ACC112 (cell line): ENCODE data around the gene PYURF.
"Not testable (repeated sequence)": the region's sequence is repeated elsewhere in the genome, so short reads cannot be mapped to it uniquely, and the experiment has no call there.

Experiments
- H2AFZ ChIP-seq: fragments of 200-600 bp; sonication (generic); one replicate; pipeline ENCODE4 v1.6.0; 2017; ENCODE audit warnings: antibody characterized with exemption, low read length; ENCODE audit not compliant: unreplicated experiment
- H3K27ac ChIP-seq: fragments of 200-600 bp; sonication (generic); 2 replicates; pipeline ENCODE4 v1.5.1; 2014; ENCODE audit warnings: low read depth, mild to moderate bottlenecking, antibody characterized with exemption, low read length, moderate library complexity
- H3K27me3 ChIP-seq: fragments of 200-600 bp; sonication (generic); 2 replicates; pipeline ENCODE4 v1.6.1; 2014; ENCODE audit warnings: mild to moderate bottlenecking, antibody characterized with exemption, low read length, moderate library complexity, mixed read lengths; ENCODE audit not compliant: insufficient read depth
- H3K36me3 ChIP-seq: fragments of 200-600 bp; sonication (generic); 2 replicates; pipeline ENCODE4 v1.6.1; 2016; ENCODE audit warnings: mild to moderate bottlenecking, antibody characterized with exemption, low read length, moderate library complexity, mixed read lengths; ENCODE audit not compliant: insufficient read depth
- H3K4me1 ChIP-seq: fragments of 200-600 bp; sonication (generic); one replicate; pipeline ENCODE4 v1.6.1; 2016; ENCODE audit warnings: low read length, mixed read lengths; ENCODE audit not compliant: insufficient read depth, unreplicated experiment, control insufficient read depth
- H3K4me3 ChIP-seq: fragments of 200-600 bp; sonication (generic); 2 replicates; pipeline ENCODE4 v1.5.1; 2014; ENCODE audit warnings: mild to moderate bottlenecking, low read depth, low read length
- H3K79me2 ChIP-seq: fragments of 200-600 bp; sonication (generic); one replicate; pipeline ENCODE4 v1.6.0; 2016; ENCODE audit warnings: low read length; ENCODE audit not compliant: control insufficient read depth, unreplicated experiment, insufficient read depth

PYURF gene, protein sequence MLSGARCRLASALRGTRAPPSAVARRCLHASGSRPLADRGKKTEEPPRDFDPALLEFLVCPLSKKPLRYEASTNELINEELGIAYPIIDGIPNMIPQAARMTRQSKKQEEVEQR

DNA sequence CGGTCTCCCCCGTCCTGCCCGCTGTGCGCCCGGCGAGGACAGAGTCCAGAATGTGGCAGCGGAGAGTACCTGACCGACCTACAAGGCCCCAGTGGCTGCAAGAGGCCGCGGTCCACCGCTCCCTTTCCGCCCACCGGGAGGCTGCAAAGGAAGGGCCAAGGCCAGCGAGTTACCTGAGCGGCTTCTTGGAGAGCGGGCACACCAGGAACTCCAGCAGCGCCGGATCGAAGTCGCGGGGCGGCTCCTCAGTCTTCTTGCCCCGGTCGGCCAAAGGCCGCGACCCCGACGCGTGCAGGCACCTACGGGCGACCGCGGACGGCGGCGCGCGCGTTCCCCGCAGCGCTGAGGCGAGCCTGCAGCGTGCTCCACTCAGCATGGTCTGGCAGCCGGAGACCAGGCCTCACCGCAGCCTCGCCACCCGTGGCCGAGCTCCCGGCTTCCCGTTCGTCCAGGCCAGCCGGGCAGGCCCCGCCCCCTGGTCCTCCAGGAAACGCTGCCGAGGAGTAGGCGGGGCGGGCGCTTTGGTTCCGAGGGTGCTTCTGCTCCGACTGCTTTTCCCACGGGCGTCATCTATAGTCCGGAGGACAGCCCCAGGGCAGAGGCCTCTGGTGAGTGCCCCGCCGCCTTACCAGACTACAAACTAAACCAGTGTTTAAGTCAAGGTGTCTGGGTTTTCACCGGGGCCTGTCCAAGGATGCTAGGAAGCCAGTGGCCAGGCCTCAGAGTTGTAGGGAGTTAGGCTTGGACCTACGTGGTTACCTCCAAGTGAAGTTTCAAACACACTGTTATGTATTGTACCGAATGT is at the start of gene PYURF:
PYURF (minus strand) TSS at position 452 of the 805 bp plus-strand sequence; CDS start at position 376, 76 bp downstream.
- Histone ChIP-seq H3K4me3 (peak within 1 kb of the TSS; percentile 96), H3K4me1 (peaks cover 45% of the 10 kb centered on the region), H3K27me3 (no peaks in the 10 kb centered on the region), H3K27ac (peak within 1 kb of the TSS; percentile 85), H2AFZ (peak within 1 kb of the TSS; percentile 87), H3K79me2 (peaks cover 54% of the 10 kb centered on the region), H3K36me3 (peaks cover 19% of the 10 kb centered on the region; the same call in 1 of the 2 replicates)

DNA sequence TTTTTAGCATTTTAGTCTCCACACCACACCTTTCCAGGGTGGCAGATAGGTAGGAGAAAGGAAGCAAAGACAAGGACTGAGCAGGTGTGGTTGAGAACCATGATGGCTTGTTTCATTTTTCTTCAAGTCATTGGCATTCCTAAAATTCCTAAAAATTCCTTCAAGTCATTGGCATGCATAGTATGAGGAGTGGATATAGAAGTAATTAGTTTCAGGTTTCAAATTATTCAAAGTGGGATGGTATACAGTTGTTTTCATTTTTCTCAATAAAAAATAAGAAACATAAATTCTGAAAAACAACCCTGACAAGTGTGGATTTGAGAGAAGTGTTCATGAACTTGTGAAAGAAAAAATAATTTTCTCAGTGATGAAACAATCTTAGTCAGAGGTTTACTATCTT is 46.4 kb upstream of the PYURF start:
- Histone ChIP-seq H3K27me3 (no peaks in the 10 kb centered on the region), H3K4me1 (peaks cover 10% of the 10 kb centered on the region), H3K79me2 (no peaks in the 10 kb centered on the region), H3K36me3 (no peaks in the 10 kb centered on the region), H2AFZ (no peak overlapping the region), H3K27ac (no peak overlapping the region), H3K4me3 (no peak overlapping the region)

DNA sequence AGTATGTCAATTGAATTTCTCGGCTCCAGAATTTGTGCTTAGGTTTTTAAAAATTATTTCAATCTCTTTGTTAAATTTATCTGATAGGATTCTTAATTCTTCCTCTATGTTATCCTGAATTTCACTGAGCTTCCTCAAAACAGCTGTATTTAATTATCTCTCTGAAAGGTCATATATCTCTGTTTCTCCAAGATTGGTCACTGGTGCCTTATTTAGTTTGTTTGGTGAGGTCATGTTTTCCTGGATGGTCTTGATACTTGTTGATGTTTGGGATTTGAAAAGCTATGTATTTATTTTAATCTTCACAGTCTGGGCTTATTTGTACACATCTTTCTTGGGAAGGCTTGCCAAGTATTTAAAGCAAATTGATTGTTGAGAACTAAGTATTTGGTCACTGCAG is 44.0 kb upstream of the PYURF start:
- Histone ChIP-seq H3K27me3 (no peaks in the 10 kb centered on the region), H2AFZ (no peak overlapping the region), H3K4me1 (no peaks in the 10 kb centered on the region), H3K27ac (no peak overlapping the region), H3K36me3 (no peaks in the 10 kb centered on the region), H3K79me2 (no peaks in the 10 kb centered on the region), H3K4me3 (no peak overlapping the region)

DNA sequence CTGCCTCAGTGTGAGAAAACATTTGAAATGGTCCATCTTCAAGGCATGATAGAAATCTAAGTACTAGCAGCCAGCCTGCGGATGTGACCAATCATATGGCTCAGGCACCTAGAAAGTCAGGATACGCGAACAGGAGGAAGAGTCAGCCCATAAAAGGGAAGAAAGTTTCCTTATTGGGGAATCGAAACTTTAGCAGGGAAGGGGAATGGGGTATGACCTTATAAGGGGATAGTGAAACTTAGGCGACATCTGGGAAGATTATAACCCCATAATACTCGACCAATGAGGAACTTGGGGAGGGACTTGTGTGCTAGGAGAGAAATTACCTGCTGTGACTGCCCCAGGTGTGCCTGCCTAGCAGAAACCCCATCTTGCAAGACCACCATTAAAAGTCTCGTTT is 26.2 kb upstream of the PYURF start:
- H3K4me3 ChIP-seq: no peak overlapping the region
- H2AFZ ChIP-seq: no peak overlapping the region
- H3K27me3 ChIP-seq: no peaks in the 10 kb centered on the region
- H3K4me1 ChIP-seq: no peaks in the 10 kb centered on the region
- no peaks in the 10 kb centered on the region for H3K79me2 ChIP-seq
- H3K36me3 ChIP-seq: no peaks in the 10 kb centered on the region
- H3K27ac ChIP-seq: no peak overlapping the region

DNA sequence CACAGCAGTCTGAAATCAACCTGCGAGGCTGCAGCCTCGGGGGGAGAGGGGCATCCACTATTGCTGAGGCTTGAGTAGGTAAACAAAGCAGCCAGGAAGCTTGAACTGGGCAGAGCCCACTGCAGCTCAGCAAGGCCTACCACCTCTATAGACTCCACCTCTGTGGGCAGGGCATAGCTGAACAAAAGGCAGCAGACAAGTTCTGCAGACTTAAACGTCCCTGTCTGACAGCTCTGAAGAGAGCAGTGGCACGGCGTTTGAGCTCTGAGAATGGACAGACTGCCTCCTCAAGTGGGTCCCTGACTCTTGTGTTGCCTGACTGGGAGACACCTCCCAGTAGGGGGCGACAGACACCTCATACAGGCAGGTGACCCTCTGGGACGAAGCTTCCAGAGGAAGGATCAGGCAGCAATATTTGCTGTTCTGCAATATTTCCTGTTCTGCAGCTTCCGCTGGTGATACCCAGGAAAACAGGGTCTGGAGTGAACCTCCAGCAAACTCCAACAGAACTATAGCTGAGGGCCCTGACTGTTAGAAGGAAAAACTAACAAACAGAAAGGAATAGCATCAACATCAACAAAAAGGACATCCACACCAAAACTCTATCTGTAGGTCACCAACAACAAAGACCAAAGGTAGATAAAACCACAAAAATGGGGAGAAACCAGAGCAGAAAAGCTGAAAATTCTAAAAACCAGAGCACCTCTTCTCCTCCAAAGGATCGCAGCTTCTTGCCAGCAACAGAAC is 15.9 kb upstream of the PYURF start:
- not testable (repeated sequence) for H2AFZ ChIP-seq, H3K27ac ChIP-seq

DNA sequence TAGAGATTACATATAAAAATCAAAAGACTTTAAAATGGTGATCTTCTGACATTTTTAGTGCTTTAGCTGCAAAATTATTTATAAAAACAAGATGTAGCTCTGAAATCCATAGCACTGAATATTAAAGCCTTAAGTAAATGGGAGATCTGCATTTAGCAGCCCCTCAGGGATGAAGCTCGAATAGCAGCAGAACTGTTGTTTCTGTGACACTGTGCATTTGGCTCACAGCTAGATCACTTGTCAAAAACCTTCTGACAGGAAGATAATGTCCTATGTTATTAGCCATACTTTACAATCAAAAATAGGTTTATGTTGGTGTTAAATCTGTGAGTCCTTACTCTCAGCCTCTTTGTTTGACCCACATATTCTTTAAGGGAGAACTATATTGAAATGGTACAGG is 14.1 kb upstream of the PYURF start:
- H3K27me3 ChIP-seq: no peaks in the 10 kb centered on the region
- H3K4me1 ChIP-seq: peaks cover 31% of the 10 kb centered on the region
- no peak overlapping the region for H2AFZ ChIP-seq
- H3K36me3 ChIP-seq: no peaks in the 10 kb centered on the region
- H3K4me3 ChIP-seq: no peak overlapping the region
- no peaks in the 10 kb centered on the region for H3K79me2 ChIP-seq
- H3K27ac ChIP-seq: no peak overlapping the region

More for the DNA sequence above, 15.9 kb upstream of the PYURF start:
- not testable (repeated sequence) for H3K79me2 ChIP-seq, H3K27me3 ChIP-seq, H3K36me3 ChIP-seq, H3K4me3 ChIP-seq
- H3K4me1 ChIP-seq: peaks cover 14% of the 10 kb centered on the region

DNA sequence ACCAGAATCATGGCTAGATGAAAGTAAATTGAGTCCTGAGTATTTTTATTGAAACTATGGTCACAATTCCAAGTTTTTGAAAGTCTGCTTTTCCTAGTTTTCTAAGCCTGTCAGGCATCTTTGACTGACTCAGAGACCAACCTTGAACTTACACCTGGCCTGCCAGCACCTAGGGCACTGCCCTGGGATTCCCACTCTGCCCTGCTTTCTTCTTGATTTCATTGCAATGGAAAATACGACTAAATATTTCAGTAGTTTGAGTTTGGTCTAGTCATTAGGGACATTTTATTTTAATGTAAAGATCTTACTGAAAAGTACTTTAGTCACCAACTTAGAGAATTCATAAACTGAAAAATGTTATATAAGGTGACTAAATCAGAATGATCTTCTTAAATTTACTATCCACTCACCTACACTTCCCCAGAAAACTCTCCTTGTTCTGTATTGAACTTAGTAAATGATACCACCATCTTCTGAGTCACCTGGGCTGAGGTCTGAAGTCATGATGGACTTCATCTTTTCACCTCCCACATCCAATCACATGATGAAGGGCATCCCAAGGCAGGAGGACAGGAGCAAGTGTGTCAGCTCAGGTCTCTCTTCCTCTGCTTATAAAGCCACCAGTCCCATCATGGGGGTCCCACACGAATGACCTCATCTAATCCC is 11.6 kb upstream of the PYURF start:
- H3K79me2 ChIP-seq: no peaks in the 10 kb centered on the region
- peak overlapping the region; percentile 99 for H3K27ac ChIP-seq
- H3K4me3 ChIP-seq: peak overlapping the region; percentile 66; the same call in 1 of the 2 replicates
- no peaks in the 10 kb centered on the region for H3K36me3 ChIP-seq
- H3K4me1 ChIP-seq: peaks cover 39% of the 10 kb centered on the region
- H2AFZ ChIP-seq: peak overlapping the region; percentile 80
- no peaks in the 10 kb centered on the region for H3K27me3 ChIP-seq

DNA sequence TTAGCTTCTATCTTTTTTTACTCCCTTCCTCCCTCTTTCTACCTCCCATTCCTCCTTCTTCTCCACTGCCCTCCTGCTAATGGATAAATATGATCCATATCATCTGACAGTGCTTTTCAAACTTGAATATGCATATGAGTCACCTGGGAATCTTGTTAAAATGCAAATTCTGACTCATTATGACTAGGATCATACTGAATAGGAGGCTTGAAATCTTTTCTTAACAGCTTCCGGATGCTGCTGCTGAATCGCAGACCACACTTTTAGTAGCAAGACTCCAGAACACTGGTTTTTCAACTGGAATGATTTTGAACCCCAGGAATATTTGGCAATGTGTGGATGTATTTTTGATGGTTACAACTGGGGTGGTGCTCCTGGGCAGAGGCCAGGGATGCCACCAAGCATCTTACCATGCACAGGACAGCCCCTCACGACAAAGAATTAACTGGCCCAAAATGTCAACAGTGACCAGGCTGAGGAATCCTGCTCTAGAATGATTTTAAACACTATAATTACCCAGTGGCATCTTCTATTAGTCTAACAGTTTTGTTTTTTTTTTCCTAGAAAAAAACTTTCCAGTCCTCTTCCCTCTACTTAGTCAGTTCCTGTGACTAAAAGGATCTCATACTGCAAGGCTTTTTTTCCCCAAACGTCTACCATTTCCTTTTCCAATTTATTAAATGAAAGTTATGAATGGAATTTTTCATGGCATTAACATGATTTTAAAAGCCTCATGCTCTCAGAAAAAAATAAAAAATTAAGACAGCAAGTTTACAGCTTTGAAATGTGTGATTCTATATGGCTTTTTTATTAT is 10.6 kb upstream of the PYURF start:
- Histone ChIP-seq H3K36me3 (no peaks in the 10 kb centered on the region), H3K4me3 (peak overlapping the region; percentile 66), H3K79me2 (no peaks in the 10 kb centered on the region), H3K4me1 (peaks cover 39% of the 10 kb centered on the region), H3K27ac (peak overlapping the region; percentile 99), H3K27me3 (no peaks in the 10 kb centered on the region), H2AFZ (peak overlapping the region; percentile 80)

DNA sequence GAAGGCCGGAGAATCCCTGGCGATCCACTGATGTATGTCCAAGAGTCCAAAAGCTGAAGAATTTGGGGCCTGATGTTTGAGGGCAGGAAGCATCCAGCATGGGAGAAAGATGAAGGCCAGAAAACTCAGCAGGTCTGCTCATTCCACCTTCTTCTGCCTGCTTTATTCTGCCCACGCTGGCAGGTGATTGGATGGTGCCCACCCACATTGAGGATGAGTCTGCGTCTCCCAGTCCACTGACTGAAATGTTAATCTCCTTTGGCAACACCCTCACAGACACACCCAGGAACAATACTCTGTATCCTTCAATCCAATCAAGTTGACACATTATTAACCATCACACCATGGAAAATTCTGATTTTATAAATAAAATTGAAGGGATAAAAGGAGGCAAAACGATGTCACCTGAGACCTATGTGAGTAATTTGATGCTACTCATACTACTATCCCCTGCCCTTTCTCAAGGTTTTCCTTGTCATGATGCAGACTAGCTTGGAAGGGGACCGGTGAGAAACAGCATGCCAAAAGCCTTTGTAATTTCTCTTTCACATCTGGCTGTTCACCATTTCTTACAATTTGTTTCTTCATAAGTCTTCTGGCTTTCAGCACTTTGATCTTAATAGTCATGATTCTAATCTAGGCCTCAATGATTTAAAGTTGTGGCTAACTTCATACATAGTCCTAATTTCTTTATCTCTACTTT is 9.7 kb upstream of the PYURF start:
- Histone ChIP-seq H3K79me2 (no peaks in the 10 kb centered on the region), H3K27me3 (no peaks in the 10 kb centered on the region), H3K36me3 (no peaks in the 10 kb centered on the region), H2AFZ (peak overlapping the region; percentile 53), H3K4me1 (peaks cover 43% of the 10 kb centered on the region), H3K4me3 (peak overlapping the region; percentile 66), H3K27ac (peak overlapping the region; percentile 99)
